GM21423 (cell line): Measurements from ENCODE around the gene GALNT2.

ENCODE experiments used
- ATAC-seq: cut with Tn5 transposase; IDR thresholded peaks from one replicate; pipeline ENCODE4 v1.9.1; 2021; ENCODE audit warnings: mild to moderate bottlenecking, moderate library complexity; ENCODE audit not compliant: unreplicated experiment

GALNT2 gene

GRCh38 chr1:230109066-230109465, 42.0 kb downstream of the GALNT2 start:
- no peak for ATAC-seq

GRCh38 chr1:230109895-230110667, 43.0 kb downstream of the GALNT2 start:
- peak; percentile 83 for ATAC-seq

- no peak for ATAC-seq
Measured at GRCh38 chr1:230110971-230111370, 43.9 kb downstream of the GALNT2 start.

- no peak for ATAC-seq
Measured at GRCh38 chr1:230112131-230112701, 45.2 kb downstream of the GALNT2 start.

DNA sequence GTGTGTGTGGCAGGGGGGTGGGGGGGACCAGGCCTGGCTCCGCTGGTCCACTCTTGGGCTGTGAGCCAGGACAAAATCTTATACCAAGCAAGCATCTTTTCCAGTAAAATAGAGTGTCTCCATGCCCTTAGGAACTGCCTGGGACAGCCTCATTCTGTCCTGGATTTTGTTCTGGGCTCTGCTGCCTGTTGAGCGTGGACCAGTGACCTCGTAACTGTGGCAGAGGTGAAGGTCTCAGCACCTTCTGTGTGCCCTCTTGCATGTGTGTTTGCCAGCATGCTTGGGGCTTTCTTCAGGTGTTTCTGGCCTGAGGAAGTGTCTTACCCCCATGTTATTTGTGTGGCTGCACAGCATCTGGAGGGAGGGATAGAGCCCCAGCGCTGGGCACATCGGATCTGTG, 45.7 kb downstream of the GALNT2 start:
- no peak for ATAC-seq

GRCh38 chr1:230113235-230113592, 46.2 kb downstream of the GALNT2 start:
- no peak for ATAC-seq

- no peak for ATAC-seq
Measured at GRCh38 chr1:230113593-230114236, 46.7 kb downstream of the GALNT2 start.

GRCh38 chr1:230114237-230114651, 47.2 kb downstream of the GALNT2 start:
- no peak for ATAC-seq

GRCh38 chr1:230117694-230118093, 50.7 kb downstream of the GALNT2 start:
- peak; percentile 63 for ATAC-seq

- no peak for ATAC-seq
Measured at GRCh38 chr1:230119340-230119739, 52.3 kb downstream of the GALNT2 start.

DNA sequence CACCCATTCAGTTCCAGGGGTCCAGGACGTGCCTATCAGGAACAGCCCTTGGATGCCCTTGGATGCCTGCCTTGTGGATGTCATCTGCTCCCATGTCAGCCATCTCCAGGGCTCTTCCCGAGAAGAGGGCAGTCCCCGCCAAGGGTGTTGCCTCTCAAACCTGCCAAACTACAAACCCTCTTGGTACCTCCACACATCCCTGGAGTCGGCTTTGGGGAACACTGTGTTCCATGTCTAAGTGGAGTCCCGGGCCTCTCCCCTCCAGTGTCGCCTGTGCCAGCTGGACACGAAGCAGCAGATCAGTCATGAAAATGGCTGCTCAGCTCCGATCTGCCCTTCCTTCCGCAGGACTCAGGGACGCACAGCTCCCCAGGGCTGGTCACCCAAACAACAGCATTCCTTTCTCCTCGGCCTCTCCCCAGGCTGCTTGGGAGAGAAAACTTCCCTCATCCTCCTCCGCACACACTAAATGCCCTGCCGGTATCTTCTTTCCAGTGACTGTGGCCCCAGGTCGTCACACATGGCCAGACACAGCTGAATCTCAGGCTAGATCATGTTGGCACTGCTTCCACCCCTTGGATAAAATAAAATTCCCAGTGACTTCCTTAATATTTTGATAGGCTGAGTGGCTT, 53.4 kb downstream of the GALNT2 start:
- no peak for ATAC-seq

DNA sequence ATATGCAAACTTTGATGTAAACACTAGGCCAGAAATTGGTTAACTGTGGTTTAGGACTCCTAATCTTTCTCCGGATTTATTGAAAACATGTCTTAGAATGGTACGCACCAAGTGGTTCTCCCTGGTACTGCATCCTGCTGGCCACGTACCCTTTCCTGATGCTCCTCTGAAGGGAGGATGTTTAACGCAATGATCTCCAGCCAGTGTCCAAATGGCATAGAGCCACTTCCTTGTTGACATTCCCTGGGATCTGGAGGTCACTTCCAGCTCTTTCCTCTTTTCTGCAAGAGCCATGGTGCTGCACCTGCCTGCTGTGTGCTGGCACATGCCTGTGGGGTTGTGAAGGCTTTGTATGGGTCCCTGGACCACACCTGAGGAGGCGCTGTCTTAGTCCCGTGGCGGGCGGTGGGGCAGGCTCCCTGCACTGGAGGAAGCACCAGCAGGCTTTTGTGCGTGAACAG, 53.9 kb downstream of the GALNT2 start:
- no peak for ATAC-seq

GRCh38 chr1:230121950-230122349, 54.9 kb downstream of the GALNT2 start:
- ATAC-seq = no peak

GRCh38 chr1:230122366-230123279, 55.6 kb downstream of the GALNT2 start:
- ATAC-seq = no peak

GRCh38 chr1:230123280-230124185, 56.5 kb downstream of the GALNT2 start:
- ATAC-seq = peak; percentile 79

GRCh38 chr1:230124186-230125128, 57.4 kb downstream of the GALNT2 start:
- ATAC-seq = no peak

DNA sequence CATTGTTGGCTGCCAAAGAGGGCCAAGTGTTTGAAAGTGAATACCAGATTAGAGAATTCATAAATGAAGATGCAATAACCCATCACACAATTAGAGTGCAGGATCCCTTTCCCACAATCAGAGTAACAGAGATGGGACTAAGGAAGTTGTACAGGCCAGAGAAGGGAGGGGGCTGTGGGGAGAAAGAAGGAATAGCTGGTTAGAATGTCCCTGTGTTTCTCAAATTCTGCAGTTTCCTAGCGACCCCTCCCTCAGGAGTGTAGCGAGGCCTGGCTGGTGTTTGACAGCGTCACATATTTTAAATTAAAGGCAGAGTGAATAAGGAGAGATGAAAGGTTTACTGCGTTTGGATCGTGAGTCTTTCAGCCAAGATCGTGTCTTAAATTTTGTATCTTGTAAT, 58.1 kb downstream of the GALNT2 start:
- ATAC-seq = no peak
